ENCODE results near the gene SIPA1. TPM values are rescaled to one million over a fixed set of nuclear protein-coding genes. Genes with fewer than 3 reads are reported as not detected.
"Not testable (repeated sequence)": the region's sequence is repeated elsewhere in the genome, so short reads cannot be mapped to it uniquely, and the experiment has no call there.

SIPA1 gene
- total and polyA plus RNA-seq, 8 donors = 11.2 to 52.2 (median 22.1) TPM

DNA sequence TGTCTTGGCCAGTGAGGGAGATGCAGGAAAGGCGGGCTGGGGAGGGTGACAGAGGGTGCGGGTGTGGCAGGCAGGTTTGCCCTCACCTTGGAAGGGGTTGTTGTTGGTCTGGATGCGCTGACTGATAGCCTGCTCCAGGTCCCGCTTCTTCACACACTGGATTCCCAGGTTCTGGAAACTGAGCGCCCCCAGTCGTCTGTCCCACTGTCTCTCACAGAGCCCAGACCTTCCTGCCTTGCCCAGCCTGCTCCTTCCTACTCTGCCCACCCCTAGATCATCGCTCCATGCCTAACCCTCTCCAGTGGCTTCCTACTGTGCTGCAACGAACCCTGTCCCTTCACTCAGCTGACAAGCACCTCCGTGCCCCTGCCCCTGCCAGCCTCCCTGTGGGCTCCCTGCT, 22.1 kb downstream of the SIPA1 start:
- Histone ChIP-seq H3K9me3 (no peaks in the 10 kb centered on the region), H3K27me3 (no peaks in the 10 kb centered on the region), H3K4me3 (no peak overlapping the region), H3K27ac (no peak overlapping the region), H3K36me3 (peaks cover 4 to 59% (median 37%) of the 10 kb centered on the region in 3 donors), H3K4me1 (peaks cover 8 to 14% (median 13%) of the 10 kb centered on the region in 3 donors)
- TF ChIP-seq, protein P1, sequence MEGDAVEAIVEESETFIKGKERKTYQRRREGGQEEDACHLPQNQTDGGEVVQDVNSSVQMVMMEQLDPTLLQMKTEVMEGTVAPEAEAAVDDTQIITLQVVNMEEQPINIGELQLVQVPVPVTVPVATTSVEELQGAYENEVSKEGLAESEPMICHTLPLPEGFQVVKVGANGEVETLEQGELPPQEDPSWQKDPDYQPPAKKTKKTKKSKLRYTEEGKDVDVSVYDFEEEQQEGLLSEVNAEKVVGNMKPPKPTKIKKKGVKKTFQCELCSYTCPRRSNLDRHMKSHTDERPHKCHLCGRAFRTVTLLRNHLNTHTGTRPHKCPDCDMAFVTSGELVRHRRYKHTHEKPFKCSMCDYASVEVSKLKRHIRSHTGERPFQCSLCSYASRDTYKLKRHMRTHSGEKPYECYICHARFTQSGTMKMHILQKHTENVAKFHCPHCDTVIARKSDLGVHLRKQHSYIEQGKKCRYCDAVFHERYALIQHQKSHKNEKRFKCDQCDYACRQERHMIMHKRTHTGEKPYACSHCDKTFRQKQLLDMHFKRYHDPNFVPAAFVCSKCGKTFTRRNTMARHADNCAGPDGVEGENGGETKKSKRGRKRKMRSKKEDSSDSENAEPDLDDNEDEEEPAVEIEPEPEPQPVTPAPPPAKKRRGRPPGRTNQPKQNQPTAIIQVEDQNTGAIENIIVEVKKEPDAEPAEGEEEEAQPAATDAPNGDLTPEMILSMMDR (IDR thresholded peaks at IDR 0.05) = no peak
- DNase-seq (no peak), FAIRE-seq (no peak), ATAC-seq (no peak)
- intact Hi-C loops (cut with DNase I) = no loop called here
- WGBS, 2 donors = 89 to 94% methylated on average over 9 of the region's 9 CpGs

DNA sequence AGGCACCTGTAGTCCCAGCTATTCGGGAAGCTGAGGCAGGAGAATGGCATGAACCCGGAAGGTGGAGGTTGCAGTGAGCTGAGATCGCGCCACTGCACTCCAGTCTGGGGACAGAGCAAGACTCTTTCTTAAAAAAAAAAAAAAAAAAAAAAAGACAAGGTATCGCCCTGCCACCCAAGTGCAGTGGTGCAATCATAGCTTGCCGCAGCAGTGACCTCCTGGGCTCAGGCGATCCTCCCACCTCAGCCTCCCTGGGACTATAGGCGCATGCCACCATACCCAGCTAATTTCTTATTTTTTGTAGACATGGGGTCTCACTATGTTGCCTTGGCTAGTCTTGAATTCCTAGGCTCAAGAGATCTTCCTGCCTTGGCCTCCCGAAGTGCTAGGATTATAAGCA, 23.0 kb downstream of the SIPA1 start:
- FAIRE-seq; ATAC-seq; DNase-seq; H3K27ac ChIP-seq; H3K4me3 ChIP-seq; intact Hi-C loops (cut with DNase I); H3K27me3 ChIP-seq; H3K9me3 ChIP-seq: not testable (repeated sequence)
- Histone ChIP-seq H3K4me1 (peaks cover 8 to 14% (median 13%) of the 10 kb centered on the region in 3 donors), H3K36me3 (peaks cover 4 to 51% (median 31%) of the 10 kb centered on the region in 3 donors)
- WGBS, 2 donors = 91 to 97% methylated on average over 9 of the region's 9 CpGs

DNA sequence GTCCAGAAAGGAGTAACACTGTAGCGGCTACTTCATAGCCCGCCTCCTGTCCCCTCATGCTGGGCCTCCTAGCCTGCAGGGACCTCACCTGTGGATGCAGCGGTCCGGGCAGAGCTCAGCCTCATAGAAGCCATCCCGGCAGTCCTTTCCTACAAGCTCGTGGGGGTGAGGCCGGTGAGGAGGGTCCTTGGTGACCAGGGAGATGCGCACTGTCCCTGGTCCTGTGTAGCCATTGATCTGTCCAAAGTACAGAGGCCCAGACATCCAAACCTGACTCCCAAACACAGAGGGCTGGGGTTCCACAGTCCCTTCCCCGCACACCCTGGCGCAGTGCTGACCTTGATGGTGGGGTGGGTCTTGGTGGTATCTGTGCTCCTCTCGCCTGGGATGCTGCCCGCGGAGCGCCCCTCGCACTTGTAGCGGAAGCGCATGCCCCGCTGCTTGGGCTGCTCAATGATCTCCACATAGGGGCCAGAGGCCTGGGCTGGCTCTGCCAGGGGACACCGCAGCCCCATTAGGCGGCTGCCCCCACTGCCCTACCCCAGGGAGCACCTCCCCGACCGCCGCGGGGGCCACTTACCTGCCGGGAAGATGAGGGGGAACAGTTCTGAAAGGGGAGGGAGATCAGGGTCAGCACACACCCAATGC, 23.8 kb downstream of the SIPA1 start:
- H3K27me3 ChIP-seq = no peaks in the 10 kb centered on the region
- no peak for FAIRE-seq
- WGBS, 2 donors = 34 to 38% methylated on average over 25 of the region's 25 CpGs
- intact Hi-C loops (cut with DNase I) = no loop called here
- DNase-seq = peak in 4 of 6 donors; percentile 41 to 85 (median 57)
- H3K27ac ChIP-seq = peak overlapping the region; percentile 91 to 99 (median 95)
- H3K9me3 ChIP-seq = no peaks in the 10 kb centered on the region
- TF ChIP-seq, protein P1 (IDR thresholded peaks at IDR 0.05) = no peak
- H3K4me1 ChIP-seq = peaks cover 8 to 14% (median 13%) of the 10 kb centered on the region in 3 donors
- H3K4me3 ChIP-seq = peak overlapping the region; percentile 81 to 98 (median 90)
- no peak for ATAC-seq
- peaks cover 4 to 44% (median 29%) of the 10 kb centered on the region in 3 donors for H3K36me3 ChIP-seq

DNA sequence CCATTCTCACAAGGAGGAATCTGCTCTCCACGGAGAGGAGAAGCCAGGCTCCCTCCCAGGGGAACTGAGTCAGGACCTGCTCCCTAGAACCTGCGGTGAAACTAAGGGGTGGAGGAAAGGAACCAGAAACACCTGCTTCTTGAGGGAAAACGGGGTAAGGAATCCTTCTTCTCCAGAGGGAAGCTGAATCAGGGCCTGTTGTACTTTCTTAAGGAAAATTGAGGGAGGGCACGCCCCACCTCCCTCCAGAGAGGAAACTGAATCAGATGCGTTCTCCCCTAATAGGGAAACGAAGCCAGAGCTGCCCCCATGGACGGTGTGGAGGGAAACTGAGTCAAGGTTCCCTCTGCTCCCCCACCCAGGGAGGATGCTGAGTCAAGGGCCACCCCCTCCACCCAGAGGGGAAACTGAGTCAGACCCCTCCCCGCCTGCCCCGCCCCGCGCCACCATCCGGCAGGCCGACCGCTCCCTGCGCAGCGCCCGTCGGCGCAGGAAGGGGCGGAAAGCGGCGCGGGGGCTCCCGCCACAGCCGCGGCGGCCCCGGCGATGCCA, 24.4 kb downstream of the SIPA1 start:
- peak in 1 of 6 donors; percentile 48 for DNase-seq
- no peaks in the 10 kb centered on the region for H3K27me3 ChIP-seq
- no peak for FAIRE-seq
- no peaks in the 10 kb centered on the region for H3K9me3 ChIP-seq
- TF ChIP-seq, protein P1 (IDR thresholded peaks at IDR 0.05) = no peak
- peak overlapping the region; percentile 91 to 99 (median 95) for H3K27ac ChIP-seq
- ATAC-seq = peak; percentile 1 to 27 (median 4)
- peaks cover 8 to 14% (median 13%) of the 10 kb centered on the region in 3 donors for H3K4me1 ChIP-seq
- peaks cover 0 to 38% (median 24%) of the 10 kb centered on the region in 3 donors for H3K36me3 ChIP-seq
- WGBS, 2 donors = 1 to 2% methylated on average over 15 to 29 of the region's 29 CpGs
- H3K4me3 ChIP-seq = peak overlapping the region; percentile 81 to 98 (median 90)
- intact Hi-C loops (cut with DNase I) = no loop called here

DNA sequence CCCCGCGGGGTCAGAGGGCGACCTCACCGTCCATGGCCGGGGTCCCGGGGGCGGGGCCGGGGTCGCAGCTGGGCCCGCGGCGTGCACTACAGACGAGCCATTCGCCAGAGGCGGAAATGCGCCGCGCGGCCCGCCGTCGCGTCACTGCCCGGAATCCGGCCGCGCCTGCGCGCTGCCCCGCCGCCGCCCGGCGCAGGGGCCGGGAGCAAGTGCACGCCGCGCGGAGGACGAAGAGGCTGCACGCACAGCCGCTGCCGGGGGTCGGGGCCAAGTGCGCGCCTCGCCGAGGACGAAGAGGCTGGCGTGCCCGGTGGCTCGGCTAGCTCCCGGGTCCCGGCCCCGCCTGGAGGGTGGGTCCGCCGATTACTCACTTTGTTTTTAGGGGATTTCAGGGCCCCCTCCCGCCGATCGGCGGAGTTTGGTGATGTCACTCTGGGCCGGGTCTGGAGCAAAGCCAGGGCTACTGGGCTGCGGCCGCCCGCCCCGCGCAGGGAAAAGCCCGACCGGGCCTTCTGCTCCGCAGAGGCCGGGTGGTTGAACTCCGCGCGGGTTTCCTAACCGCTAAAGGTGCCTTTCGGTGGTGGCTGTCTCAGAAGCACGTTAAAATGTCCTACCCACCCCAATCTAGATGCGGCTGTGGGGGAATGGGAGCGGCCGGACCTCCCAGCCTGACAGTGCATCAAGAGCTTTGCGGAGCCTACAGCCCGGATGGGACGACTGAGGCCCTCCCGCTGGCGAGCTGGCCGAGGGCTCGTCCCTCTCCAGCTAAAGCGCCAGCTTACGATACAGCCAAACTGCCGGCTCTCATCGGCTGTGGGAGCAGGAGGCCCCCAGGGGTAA, 25.1 kb downstream of the SIPA1 start, which contains the start of gene RELA:
RELA (minus strand) TSS at position 118 of the 840 bp plus-strand sequence; CDS start at position 34, 84 bp downstream.
- 0 to 1% methylated on average over 76 to 91 of the region's 91 CpGs for WGBS, 2 donors
- H3K4me1 ChIP-seq = peaks cover 8 to 14% (median 13%) of the 10 kb centered on the region in 3 donors

More for the DNA sequence above, 25.1 kb downstream of the SIPA1 start, which contains the start of gene RELA:
- FAIRE-seq = no peak
- peak; percentile 89 to 93 (median 92) for ATAC-seq
- Histone ChIP-seq H3K27me3 (no peaks in the 10 kb centered on the region), H3K9me3 (no peaks in the 10 kb centered on the region), H3K36me3 (peaks cover 0 to 31% (median 19%) of the 10 kb centered on the region in 3 donors), H3K27ac (peak within 1 kb of the TSS; percentile 91 to 99 (median 95)), H3K4me3 (peak within 1 kb of the TSS; percentile 81 to 98 (median 90))
- DNase-seq = peak; percentile 91 to 96 (median 95)
- intact Hi-C loops (cut with DNase I) = no loop called here
- TF ChIP-seq, protein P1 (IDR thresholded peaks at IDR 0.05) = no peak
